GM19467 (cell line): ENCODE measurements around the gene PYCARD.
"Not testable (repeated sequence)": the region's sequence is repeated elsewhere in the genome, so short reads cannot be mapped to it uniquely, and the experiment has no call there.

ENCODE experiments used
- ATAC-seq: cut with Tn5 transposase; IDR thresholded peaks from one replicate; pipeline ENCODE4 v1.9.1; 2021; ENCODE audit warnings: mild to moderate bottlenecking, moderate library complexity; ENCODE audit not compliant: unreplicated experiment

Gene PYCARD

DNA sequence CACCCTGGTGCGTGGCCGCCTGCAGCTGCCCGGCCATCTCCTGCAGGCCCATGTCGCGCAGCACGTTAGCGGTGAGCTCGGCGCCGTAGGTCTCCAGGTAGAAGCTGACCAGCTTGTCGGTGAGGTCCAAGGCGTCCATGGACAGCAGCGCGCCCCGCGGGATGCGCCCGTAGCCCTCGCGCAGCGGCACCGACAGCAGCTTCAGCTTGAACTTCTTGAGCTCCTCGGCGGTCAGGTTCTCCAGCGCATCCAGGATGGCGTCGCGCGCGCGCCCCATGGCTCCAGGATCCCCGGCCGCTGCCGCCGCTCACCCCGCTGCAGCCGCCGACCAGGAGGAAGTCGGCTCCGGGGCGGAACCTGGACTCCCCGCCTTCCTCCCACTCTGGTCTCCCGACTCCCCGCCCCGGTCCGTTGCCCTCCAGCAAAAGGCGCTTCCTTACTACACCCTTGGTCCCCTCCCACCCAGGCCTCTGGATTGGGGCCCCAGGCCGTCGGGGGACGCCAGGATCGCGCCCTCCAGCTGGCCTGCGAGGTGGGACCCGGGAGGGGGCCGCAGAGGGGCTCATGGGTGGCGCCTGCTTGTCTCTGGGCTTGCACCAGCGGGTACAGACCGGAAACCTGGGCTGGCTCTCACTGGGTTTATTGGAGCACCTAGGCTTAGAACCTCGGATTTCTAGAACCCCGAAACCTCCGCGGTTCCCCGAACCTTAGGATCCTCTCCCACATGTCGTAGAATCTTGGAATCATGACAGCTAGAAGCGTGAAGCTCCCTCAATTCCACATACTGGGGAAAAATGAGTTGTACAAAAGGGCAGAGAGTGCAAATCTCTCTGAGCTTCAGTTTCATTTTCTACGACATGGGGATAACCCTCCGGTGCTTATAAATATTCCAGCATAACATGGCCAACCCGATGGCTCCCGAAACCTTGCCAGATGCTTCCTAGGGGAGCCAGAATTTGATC lies at the start of gene PYCARD:
PYCARD (minus strand) TSS at position 347 of the 962 bp plus-strand sequence; CDS start at position 277, 70 bp downstream.
- ATAC-seq: no peak

DNA sequence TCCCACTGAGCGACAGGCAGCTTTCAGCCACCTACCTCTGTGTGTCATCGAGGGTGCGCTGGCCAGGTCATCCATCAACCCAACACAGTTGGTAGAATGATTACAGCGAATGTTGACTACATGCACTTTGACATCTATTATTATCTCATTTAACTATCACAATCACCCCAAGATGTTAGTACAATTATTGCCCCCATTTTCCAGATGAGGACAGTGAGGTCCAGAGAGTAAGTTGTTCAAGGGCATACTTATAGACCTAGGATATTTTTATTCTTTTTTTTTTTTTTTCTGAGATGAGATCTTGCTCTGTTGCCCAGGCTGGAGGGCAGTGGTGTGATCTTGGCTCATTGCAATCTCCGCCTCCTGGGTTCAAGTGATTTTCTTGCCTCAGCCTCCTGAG lies 48.9 kb upstream of the PYCARD start:
- ATAC-seq: no peak

DNA sequence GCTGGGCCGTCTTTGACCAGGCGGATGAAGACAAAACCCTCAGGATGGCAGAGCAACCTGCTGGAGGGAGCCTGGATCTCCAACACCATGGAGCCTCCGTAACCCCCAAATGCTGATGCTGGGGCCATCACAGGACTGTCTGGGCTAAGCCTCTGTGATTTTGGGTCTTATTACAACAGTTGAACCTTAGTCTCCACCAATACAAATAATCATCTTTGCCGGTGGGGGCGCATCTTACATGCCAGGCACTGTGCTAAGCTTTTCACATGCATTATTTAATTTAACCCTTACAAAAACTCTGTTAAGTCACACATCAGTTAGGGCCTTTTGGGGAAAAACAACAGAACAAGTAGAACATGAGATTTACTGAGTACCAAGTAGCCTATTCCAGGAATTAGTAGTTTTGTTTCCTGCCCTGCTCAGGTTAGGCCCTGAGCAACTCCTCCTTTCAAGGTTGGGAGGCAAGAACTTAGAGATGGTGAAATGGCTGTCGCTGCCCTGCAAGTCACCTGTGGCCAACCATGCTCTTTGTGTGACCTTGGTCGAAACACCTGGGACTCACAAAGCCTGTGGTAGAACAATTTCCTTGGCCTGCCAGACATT lies 48.3 kb upstream of the PYCARD start:
- no peak for ATAC-seq

DNA sequence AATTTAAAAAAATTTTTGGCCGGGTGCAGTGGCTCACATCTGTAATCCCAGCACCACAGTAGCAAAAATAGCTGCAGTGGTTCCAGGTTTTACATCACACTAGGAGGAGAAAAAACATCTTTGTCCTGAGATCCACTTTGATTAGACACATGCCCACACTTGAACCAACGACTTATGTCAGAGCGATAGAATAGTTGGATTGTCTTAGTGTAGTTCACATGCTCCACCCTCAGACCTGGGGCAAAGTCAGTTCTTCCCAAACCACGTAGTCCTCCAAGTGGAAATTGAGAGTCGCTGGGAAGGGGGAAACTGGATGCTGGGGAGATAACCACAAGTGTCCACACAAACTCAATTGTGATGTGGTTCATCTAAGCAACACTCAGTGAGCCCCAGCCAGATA lies 45.8 kb upstream of the PYCARD start:
- ATAC-seq: no peak

DNA sequence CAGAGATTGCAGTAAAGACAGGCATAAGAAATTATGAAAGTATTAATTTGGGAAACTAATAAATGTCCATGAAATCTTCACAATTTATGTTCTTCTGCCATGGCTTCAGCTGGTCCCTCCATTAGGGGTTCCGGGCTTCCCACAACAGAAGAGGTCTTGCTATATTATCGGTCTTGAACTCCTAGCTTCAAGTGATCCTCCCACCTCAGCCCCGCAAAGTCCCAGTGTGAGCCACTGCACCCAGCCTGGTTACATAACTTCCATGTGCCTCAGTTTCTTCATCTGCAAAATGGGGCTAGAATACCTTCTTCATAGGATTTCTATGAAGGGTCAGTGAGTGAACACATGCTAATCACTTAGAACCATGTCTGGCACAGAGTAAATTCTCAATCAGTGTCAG lies 43.7 kb upstream of the PYCARD start:
- ATAC-seq: no peak

DNA sequence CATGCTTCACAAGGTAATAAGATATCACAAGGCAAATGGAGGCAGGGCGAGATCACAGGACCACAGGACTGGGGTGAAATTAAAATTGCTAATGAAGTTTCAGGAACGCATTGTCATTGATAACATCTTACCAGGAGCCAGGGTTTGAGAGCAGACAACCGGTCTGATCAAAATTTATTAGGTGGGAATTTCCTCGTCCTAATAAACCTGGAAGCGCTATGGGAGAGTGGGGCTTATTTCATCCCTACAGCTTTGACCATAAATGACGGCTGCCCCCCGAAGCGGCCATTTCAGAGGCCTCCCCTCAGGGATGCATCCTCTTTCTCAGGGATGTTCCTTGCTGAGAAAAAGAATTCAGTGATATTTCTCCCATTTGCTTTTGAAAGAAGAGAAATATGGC lies 43.0 kb upstream of the PYCARD start:
- not testable (repeated sequence) for ATAC-seq

DNA sequence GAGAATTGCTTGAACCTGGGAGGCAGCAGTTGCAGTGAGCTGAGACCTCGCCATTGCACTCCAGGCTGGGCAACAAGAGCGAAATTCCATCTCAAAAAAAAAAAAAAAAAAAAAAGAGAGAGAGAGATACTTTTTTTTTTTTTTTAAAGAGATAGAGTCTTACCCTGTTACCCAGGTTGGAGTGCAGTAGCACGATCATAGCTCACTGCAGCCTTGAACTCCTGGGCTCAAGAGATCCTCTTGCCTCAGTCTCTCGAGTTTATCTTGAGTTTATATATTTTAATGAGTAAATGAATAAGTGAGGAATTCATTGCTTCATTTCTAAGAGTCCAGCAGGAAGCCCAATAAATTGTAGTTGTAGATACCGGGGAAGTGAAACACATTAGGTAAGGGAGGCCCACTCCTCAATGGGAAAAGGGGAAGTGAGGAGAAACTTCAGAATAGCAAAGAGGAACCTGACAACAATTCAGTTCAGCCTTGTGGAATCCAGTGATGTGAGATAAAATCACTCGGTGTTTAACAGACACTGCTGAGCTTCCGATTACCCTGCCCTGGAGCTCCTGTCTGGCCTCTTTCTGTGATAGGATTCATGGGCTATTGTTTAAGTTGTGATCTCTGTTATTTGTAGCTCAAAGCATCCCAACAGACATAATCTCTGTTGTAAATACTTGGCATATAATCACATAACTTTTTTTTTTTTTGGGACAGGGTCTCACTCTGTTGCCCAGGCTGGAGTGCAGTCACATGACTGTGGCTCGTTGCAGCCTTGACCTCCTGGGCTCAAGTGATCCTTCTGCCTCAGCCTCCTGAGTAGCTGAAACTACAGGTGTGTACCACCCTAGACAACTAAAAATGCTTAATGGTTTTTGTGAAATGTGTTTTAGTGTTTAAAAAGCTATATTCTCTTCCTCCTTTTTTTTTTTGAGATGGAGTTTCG lies 41.4 kb upstream of the PYCARD start:
- no peak for ATAC-seq

DNA sequence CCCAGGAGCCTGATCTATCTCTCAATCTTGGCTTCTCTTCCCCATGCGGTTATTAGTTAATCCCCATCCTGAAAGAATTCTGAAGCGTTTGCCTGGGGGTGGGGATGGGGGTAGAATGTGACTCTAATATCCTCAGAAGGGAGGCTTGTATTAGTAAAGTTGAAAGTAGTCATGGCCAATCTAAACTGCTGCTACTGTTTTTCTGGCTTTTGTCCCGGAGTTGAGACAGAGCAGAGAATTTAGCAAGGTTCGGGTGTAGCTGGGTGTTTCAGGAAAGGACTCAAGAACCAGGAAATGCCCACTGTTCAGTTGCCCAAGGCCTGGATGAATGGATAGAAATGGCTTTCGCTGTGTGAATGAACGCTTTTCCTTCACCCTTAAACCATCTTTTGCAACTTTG lies 39.6 kb upstream of the PYCARD start:
- ATAC-seq: no peak

DNA sequence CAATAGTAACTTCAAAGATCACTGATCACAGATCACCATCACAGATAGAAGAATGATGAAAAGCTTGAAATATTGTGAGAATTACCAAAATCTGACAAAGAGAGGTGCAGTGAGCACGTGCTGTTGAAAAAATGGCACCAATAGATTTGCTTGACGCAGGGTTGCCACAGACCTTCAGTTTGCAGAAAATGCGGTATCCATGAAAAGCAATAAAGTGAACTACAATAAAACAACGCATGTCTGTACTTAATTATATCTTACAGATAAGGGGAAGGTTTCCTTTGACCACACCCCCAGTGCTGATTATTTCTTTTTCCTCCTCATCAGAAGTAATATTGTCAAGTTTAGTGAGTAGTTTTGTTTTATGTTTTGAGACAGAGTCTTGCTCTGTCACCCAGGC lies 35.5 kb upstream of the PYCARD start:
- ATAC-seq: no peak

DNA sequence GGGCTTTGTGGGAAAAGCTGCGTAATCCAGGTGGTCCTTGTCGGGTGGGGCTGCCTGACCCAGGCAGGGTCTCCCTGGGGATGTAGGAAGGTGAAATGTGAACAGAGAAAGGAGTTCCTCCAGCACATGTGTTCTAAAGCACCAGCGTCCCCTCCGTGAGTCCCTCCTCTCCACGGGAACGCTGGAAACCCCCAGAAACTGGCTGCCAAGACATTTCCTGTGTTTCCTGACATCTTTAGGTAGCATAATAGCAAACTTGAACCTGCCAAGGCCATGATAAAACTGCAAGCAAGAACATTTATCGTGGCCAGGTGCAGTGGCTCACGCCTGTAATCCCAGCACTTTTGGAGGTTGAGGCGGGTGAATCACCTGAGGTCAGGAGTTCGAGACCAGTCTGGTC lies 26.9 kb upstream of the PYCARD start:
- no peak for ATAC-seq

DNA sequence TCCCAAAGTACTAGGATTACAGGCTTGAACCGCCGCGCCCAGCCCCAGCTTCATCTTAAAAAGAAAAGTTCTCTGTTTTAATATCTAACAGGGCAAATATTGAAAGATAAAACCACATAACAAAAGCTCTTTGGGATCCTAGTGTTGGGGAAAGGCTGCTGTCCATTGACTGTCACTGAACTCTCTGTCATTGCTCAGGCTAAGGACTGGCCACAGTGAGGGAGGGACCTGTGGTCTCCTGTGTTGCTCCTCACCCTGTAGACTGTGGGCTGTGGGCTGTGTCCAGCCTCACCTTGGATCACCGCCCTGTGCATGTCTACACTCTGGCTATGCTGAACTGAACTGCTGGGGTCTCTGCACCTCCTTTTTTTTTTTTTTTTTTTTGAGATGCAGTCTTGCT lies 25.6 kb upstream of the PYCARD start:
- ATAC-seq: no peak

DNA sequence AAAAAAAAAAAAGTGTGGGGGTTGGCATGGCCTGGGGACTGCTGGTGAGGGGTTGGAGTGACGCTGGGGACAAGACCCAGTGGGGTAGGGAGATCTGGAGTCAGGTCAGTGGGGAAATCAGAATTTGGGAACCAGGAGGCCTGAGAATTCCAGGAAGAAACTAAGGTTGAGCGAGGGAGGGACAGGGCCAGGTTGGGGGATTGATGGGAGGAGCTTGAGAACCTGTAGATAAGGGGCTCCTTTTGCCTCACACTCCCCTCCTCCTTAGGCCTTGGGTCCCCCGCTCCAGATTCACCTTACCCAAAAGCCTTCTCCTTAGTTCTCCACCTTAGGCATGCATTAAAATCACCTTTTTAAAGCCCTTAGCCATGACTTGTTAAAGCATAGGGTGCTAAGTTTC lies 22.6 kb upstream of the PYCARD start:
- no peak for ATAC-seq

DNA sequence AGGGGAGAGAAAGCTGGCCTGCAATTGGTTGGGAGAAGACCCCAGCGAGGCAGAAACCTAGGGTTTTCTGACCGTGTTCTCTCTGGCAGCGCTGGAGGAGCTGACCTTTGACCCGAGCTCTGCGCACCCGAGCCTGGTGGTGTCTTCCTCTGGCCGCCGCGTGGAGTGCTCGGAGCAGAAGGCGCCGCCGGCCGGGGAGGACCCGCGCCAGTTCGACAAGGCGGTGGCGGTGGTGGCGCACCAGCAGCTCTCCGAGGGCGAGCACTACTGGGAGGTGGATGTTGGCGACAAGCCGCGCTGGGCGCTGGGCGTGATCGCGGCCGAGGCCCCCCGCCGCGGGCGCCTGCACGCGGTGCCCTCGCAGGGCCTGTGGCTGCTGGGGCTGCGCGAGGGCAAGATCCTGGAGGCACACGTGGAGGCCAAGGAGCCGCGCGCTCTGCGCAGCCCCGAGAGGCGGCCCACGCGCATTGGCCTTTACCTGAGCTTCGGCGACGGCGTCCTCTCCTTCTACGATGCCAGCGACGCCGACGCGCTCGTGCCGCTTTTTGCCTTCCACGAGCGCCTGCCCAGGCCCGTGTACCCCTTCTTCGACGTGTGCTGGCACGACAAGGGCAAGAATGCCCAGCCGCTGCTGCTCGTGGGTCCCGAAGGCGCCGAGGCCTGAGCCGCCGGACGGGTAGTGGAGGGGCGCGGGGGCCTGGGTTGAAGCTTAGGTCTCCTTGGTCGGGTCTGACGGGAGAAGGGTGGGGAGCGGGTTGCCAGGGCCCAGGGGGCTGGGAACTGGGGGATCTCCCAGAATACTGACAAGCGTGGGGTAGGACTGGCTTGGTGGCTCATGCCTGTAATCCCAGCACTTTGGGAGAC lies 21.8 kb upstream of the PYCARD start:
- ATAC-seq: no peak

DNA sequence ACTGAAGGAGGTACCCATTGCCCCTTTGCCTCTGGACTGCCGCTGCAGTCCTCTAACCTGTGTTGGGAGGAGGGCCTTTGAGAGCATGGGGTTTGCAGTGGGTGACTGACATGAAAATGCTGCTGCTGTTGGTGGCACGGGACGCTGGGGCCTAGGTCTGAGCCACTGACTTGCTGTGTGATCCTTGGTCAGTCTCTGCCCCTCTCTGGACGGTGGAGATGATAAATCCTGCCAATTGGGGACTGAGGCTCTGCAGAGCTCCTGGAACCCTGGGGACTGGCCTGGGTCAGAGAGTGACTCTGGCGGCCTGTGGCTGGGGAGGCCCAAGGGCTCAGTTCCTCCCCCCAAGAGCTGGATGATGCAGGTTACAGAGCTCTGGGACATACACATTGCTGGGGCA lies 20.5 kb upstream of the PYCARD start:
- no peak for ATAC-seq

DNA sequence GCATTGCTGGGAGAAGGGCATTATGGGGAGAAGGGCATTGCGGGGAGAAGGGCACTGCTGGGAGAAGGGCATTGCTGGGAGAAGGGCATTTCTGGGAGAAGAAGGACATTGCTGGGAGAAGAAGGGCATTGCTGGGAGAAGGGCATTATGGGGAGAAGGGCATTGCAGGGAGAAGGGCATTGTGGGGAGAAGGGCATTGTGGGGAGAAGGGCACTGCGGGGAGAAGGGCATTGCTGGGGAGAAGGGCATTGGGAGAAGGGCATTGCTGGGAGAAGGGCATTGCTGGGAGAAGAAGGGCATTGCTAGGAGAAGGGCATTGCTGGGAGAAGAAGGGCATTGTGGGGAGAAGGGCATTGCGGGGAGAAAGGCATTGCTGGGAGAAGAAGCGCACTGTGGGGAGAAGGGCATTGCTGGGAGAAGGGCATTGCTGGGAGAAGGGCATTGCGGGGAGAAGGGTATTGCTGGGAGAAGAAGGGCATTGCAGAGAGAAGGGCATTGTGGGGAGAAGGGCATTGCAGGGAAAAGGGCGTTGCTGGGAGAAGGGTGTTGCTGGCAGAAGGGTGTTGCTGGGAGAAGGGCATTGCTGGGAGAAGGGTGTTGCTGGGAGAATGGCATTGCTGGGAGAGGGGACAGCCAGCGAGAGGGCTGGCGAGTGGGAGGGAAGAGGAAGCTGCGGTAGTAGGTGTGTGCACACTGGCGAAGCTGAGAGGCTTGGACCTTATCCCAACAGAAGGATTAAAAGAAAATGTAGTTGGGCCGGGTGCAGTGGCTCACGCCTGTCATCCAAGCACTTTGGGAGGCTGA lies 19.0 kb upstream of the PYCARD start:
- ATAC-seq: no peak

DNA sequence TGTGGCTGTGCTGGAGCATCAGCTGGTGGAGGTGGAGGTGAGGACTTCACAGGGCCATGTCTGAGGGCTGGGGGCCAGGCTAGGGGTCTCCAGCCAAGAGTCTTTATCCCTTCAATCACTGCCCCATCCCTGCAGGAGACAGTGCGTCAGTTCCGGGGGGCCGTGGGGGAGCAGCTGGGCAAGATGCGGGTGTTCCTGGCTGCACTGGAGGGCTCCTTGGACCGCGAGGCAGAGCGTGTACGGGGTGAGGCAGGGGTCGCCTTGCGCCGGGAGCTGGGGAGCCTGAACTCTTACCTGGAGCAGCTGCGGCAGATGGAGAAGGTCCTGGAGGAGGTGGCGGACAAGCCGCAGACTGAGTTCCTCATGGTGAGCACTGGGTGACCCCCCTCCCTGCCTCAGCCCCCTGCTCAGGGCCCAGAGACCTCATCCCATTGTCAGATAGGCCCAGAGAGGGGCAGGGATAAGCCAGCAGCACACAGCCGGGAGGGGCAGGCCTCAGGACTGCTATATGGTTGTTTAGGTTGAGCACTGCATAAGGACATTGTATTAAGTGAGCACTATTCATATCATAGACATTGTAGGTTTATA lies 16.7 kb upstream of the PYCARD start:
- ATAC-seq: no peak

DNA sequence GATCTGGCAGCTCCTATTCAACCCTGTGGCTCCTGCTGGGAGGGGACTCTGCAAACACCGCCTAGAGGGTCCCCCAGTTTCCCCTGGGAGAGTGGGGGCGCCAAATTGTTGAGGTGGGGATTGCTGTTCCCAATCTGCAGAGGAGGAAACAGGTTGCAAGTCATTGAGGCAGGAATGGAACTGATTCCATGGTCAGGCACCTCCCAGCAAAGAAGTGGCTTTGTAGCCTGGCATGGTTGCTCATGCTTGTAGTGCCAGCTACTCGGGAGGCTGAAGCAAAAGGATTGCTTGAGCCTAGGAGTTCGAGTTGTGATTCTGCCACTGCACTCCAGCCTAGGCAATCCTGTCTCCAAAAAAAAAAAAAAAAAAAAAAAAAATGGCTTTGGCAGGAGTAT lies 14.6 kb upstream of the PYCARD start:
- no peak for ATAC-seq

DNA sequence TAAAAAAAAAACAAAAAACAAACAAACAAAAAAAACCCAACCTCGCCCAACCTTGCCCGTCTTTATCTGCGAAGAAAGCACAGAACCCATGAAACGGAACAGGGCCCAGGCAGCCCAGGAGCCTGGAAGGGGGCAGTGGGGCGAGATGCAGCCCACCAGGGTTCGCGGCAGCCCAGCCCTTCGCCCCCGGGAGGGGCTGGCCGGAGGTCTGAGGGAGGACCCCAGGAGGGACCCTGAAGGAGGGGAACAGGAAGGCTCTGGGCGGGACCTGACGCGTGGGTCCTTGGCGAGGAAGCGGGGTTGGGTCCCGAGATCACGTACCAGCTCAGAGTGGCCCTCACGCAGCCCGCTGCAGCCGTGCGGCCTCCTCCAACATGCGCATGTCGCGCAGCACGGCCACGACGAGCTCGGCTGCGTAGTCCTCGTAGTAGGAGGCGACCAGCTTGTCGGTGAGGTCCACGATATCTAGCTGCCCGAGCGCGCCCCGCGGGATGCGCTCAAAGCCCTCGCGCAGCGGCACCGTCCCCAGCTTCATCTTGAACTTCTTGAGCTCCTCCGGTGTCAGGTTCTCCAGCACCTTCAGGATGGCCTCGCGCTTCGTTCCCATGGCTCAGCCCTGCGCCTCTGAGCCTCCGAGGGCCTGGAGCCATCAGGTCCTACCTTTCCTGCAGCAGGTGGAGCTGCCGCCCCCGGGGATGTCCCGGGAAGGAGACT lies 14.0 kb upstream of the PYCARD start, which contains the start of gene PYDC1:
PYDC1 (minus strand) TSS at position 714 of the 714 bp plus-strand sequence; CDS start at position 607, 107 bp downstream.
- no peak for ATAC-seq
